GM18519 (cell line): Measurements from ENCODE around the gene FAP.
A peak's percentile ranks its signal among the peaks of the same experiment; 100 is the strongest.

ENCODE experiments used
- ATAC-seq: cut with Tn5 transposase; IDR thresholded peaks from one replicate; pipeline ENCODE4 v1.9.1; 2021; ENCODE audit warnings: mild to moderate bottlenecking, moderate library complexity; ENCODE audit not compliant: unreplicated experiment, low FRiP score

FAP gene

DNA sequence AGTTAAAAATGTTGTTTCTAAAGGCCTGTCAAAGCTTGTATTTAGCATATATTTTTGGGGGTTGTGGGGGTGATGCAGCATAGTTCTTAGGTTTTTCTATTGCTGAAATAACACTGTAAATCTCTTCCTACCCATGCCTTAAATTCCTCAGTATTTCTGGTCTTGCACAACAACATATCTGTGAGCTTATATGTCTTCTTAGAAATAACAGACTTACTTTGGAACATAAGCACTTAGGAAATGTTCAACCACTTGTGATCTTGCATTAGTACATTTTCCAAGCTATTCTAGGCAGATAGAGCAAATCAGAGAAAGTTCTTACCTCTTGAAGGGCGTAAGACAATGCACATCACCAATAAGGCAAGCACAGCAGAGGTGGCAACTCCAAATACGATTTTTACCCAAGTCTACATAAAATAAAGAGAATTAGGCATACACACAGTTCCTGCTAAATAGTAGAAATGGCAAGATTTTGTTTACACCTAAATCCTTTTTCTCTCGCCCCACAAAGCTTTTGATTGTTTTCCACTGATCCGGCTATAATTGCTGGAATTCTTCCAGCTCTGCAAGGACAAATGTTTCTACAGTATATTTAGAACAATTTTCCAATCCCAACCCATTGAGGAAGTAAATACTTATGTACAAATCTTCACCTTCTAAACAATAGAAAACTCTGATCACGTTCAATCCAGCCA is 512 bp downstream of the FAP start:
- ATAC-seq: no peak

DNA sequence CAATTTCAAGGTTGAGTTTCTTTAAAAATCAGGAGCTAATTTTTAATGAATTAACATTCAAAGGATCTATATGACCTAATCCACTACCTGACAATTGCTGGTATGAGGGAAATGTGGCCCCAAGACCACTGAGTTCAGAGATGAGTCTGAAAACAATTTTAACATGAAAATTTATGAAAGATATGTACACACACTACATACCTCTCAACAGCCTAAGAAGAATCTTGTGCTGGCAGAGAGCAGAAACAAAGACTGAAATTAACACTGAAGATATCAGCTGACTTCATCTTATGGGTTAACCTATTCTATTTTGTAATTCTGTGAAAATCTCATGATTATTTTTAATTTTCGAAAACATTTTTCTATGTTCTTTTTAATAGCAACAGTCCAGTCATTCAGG is 1.7 kb downstream of the FAP start:
- ATAC-seq: no peak

DNA sequence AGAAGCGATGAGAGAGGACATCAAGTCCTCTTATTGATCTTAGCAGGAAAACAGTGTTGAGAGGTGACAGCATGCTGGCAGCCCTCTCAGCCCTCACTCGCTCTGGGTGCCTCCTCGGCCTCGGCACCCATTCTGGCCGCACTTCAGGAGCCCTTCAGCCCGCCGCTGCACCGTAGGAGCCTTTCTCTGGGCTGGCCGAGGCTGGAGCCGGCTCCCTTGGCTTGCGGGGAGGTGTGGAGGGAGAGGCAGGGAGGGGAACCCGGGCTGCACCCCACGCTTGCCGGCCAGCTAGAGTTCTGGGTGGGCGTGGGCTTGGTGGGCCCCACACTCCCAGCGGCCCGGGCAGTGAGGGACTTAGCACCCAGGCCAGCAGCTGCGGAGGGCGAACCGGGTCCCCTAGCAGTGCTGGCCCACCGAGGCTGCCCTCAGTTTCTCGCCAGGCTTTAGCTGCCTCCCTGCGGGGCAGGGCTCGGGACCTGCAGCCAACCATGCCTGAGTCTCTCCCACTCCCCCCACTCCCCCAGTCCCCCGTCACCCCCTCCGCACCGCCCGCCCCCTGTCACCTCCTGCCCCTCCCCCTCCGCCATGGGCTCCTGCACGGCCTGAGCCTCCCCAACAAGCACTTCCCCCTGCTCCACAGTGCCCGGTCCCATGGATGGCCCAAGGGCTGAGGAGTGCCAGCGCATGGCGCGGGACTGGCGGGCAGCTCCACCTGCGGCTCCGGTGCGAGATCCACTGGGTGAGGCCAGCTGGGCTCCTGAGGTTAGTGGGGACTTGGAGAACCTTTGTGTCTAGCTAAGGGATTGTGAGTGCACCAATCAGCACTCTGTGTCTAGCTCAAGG is 8.4 kb downstream of the FAP start:
- ATAC-seq: no peak

DNA sequence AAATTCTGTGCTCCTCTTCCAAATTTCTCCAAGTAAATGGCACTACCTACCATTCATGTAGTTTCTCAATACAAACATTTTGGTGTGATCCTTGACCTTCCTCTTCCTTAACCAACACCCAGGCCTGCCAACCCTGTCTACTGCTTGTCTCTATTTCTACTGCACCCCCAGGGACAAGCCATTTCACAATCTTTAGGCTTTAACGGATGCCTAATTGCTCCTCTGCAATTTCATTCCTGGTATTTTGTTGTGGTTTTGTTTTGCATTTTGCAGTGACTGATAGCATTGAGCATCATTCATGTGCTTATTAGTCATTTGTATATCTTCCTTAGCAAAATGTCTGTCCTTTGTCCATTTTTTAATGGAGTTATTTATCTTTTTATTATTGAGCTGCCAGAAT is 10.0 kb downstream of the FAP start:
- ATAC-seq: no peak

DNA sequence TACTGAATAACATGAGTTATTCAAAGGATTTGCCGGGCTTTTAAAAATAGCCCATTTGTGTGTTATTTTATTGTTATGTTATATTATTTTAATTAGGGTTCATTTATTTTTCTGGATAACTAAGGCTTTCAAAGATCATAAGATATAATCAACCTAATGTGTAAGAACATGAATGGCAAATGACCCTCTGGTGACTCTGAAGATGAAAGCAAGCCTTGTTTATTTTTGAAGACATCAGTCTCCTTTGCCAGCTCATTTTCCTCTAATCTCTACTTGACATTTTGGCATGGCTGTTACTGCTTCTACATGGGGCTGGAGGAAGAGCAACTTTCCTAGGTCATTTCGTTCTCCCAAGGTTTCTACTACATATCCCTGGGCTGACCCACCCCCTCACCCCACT is 10.6 kb downstream of the FAP start:
- no peak for ATAC-seq

DNA sequence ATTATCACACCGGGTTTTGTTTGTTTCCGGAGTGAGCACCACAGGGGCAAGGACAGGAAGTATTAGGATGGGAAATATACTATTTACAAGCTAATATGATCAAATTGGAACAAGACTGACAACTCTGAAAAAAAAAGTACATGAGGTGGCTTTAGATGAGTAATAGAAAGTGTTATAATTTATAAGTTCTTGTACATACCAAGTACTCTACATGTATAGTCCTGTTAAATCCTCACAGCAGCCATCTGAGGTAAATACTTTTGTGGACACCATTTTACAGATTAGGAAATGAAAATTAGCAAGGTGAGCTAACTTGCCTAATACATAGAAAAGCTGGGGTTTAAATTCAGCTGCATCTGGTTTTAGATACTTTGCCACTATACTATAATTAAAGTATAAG is 11.2 kb downstream of the FAP start:
- no peak for ATAC-seq

DNA sequence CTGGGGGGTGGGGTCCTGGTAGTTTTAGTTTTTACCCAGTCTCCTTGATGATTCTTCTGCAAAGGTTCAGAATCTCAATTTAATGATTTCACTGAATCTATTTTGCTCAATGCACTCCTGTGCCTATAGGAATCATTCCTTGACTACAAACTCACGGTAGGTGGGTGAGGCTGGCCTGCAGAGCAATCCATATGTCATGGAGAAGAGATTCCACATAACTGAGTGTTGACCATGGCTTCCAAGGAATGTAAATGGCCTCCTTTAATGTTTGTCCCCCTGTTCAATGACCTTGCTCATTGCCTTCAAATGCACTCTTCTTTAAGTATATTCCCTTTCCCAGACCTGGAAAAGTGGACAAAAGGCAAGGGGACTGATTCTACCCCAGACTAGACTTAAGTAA is 12.5 kb downstream of the FAP start:
- no peak for ATAC-seq

DNA sequence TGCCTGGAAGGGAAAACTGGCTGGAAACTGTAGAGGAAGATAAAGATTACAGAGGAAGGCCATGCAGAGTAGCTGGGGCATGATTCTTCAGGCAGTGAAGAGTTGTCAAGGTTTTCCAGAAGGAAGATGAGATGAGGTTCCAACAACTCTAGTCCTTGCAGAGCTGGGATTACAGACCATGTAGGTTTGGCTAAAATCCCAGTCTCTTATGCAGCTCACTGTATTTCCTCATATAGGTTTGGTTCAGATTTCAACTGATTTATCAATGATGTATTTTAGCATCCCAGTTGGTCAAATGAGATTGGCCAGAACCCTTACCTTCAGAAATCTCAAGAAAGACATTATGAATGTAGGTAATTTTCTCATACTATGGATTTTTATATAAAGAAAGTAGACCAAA is 16.4 kb downstream of the FAP start:
- ATAC-seq: no peak

DNA sequence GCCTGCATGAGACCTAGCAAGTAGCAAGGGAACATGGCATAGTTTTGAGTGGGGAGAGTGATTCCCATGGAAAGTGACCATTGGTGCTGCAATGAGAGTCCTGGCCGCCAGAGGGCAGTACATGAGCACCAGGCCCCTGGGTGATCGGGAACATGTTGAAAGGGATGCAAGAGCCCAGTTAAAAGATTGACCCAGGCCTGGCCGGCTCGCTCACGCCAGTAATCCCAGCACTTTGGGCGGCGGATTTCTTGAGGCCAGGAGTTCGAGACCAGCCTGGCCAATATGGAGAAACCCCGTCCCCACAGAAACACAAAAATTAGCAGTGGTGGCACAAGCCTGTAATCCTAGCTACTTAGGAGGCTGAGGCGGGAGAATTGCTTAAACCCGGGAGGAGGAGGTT is 22.2 kb downstream of the FAP start:
- peak; percentile 66 for ATAC-seq

DNA sequence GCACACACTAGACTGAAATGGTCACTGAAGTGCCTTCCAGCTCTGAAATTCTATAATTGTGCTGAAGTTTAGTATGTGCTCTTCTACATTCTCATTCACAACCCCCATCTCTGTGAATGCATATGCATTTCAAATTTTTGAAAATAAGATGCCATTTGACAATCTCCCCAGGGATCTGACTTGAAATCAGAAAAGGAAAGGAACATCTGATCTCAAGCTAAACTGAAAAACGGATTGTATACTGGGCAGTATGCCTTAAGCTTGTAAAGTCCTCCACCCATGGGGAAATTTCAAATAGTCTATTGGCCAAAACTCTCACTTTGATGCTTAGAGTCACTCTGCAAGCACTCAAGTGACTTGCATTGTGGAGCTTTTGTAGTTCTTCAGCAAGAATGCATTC is 22.9 kb downstream of the FAP start:
- no peak for ATAC-seq

DNA sequence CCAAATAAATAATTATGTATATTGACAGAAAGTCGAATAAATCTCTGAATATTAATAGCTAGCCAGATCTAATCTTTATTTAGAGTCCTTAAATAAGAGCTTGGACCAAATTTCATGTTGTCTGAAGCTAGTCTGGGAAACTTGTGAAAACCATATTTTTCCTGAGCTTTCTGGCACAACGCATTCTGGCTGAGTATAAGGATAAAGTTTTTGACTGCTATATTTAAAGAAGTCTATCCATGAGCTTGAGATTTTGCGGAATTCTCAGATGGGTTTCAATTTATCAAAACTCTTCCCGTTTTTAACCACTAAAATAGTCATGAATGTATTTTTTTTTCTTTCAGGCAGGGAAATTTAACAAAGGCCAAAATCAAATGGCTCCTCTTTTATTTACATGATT is 23.8 kb downstream of the FAP start:
- no peak for ATAC-seq

DNA sequence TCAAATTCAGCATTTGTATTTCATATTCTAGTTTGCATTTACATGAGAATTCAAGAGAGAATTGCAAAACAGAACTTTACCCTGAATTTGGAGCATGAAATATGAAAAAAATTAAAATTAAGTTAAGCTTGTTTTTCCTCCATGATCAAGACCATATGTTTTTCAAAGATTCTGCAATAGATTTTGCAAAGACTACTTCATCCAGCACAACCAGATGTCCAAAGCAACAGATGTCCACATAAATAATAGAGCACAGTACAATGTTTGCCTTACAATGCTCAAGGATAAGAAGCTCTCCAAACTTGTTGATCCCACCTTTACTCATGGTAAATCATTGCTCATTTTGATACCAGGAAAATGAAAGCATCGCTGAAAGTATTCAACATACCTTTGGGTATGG is 25.6 kb downstream of the FAP start:
- no peak for ATAC-seq

DNA sequence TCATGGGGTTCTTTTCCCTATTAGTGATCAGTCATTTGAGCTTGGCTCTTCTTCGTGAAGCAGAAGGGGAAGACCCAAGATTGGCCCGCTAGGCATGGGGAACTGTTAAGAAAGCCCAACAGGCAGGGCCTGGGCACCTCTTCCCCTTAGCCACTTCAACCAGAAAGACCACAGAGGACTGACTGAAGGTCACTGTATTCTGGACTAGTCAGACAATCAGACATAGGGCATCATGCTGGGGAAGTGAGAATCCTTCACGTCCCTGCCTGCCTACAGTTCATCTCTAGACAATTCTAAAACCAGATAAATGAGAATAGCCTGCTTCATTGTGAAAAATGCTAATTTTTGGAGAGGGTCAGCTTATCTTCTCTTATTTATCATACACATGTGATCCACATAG is 28.1 kb downstream of the FAP start:
- ATAC-seq: no peak

DNA sequence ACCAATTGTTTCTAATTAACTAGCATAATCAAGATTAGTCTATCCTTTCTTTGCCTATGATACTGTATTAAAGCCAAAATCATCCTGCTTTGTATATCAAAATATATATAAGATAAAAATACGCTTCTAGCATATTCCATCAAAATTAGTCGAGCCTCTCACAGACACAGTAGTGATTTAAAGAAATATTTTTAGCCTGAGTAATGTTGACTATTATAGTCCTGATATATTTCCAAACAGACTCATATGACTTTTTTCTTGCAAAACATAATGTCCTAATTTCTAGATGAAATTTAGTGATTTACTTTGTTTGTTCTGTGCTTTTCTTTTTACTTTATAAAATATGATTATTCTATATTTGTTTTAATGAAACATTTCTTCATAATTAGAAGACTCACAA is 30.9 kb downstream of the FAP start:
- ATAC-seq: no peak

DNA sequence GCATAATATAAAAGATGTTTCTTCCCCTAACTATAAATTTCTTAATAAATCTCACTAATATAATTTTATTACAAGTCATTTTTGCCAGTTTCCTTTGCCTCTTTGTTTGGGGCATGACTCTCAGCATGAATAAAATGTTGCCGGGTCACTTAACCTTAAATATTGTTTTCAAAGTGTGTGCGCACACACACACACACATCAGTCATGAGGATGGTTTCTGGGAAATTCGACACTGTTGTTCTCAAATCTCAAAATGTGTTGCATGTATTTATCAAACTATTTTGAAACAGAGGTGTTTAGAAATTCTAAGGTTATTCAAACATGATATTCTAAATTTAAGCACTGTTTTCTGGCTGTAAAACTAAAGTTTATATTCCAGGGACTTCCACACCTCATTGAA is 31.5 kb downstream of the FAP start:
- ATAC-seq: no peak

DNA sequence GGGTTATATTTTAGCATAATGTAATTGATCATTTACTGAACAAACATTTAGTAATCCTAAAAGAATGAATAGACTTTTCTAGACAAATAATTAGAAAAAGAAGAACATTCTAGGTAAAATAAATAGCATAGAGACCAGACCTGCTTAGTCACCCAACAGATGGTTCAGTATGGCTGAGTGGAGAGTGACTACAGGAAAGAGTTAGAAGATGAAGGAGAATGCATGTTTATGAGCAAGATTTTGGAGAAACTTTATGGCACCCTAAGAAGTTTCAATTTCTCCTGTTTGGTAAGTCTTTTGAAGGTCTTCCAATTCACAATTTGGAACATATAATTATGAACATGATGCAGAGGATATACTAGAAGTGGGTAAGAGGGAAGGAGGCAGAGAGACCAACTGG is 32.9 kb downstream of the FAP start:
- ATAC-seq: no peak

DNA sequence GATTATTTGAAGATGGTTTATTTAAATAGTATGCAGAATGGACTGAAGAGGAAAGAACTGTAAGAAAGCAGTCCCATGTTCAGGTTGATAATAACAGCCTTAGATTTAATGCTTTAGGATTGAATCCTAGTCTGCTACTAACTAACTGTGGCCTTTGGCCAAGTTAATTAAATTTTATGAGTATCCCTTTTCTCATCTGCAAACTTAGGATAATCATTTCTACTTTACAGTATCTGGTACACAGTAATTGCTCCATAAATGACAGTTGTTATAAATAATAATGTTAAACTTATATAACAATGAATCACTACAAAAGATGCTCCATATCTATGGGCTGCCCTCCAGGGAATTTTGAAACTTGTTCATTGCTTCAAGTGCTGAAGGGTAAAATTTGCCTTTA is 41.0 kb downstream of the FAP start:
- ATAC-seq: no peak

DNA sequence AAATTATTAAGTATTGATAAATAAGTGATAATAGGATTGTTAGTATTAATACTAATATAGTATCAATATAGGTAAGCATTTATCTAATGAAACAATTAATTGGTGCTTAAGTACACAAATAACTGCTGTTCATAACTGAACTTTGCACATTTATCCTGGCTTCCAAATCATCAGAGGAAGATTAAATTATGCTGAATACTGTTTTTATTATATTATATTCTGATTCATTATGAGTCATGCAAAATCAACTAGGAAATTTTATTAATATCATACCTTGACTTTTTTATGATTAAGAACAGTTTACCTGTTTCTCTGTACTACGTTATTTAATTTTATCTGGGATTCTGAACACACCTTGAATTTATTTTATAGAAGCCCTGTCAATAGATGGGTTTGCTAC is 42.6 kb downstream of the FAP start:
- ATAC-seq: no peak

DNA sequence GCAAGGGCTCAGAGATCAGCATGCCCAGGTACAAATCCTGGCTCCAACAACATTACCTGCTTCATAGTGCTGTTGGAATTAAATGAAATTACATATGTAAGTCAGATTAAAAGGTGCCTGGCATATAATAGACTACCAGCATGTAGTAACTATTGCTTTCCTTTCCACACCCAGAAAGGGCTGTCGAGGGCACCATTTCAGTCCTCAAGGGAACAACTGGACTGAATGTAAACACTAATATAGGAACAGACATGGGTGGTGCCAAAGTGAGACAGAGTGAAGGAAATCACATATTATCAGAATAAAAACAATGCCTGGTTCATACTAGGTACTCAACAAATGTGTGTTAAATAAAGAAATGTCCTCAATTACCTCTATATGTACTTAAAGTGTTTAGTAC is 43.3 kb downstream of the FAP start:
- ATAC-seq: no peak

DNA sequence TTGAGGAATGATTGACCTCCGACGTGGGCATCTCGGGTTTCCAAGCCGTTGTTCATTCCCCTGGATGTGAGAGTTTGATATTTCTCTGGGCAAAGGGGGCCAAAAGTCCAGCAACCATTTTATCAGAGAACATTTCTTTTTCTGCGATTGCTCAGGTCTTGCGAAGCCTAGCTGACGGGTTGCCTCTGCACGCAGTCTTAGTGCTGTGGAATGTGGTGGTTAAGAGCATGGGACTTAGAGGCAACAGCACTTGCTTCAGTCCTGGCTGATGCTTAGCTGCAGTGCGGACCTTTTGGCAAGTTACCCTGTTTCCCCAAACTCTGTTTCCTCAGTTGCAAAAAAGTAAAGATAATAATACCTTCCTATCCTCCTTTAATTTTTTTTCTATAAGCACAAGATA is 45.0 kb downstream of the FAP start:
- ATAC-seq: no peak

DNA sequence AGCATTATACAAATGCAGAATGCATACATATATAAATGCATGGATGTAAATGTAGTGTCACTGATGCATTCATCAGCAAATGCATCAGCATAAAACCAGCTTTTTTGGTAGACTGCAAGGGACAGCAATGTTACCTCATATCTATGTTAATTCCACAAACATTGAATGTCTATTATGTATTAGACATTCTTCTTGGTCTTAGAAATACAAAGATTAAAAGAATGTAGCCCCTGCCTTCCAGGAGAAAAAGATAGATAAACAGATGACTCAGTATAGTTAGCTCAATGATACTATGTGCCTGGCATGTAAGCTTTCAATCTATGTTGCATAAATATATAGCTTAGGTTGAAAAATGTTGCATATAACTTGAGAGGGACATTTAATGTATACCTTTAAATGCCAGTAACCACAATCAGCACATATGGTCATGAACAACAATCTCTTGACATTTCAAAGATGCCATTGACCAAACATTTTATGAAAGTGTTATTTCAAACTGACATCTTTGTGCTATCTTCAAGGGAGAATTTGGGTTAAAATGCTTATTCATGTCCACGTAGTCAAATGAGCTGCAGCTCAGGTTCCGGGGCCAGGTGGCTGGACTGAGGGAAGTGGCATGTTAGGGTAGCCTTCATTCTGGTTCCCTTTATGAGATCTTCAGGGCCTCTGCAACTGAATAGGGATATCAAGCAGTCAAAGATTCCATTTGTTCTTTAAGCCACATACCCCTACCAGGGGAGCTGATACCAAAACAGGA is 46.0 kb downstream of the FAP start:
- ATAC-seq: no peak

DNA sequence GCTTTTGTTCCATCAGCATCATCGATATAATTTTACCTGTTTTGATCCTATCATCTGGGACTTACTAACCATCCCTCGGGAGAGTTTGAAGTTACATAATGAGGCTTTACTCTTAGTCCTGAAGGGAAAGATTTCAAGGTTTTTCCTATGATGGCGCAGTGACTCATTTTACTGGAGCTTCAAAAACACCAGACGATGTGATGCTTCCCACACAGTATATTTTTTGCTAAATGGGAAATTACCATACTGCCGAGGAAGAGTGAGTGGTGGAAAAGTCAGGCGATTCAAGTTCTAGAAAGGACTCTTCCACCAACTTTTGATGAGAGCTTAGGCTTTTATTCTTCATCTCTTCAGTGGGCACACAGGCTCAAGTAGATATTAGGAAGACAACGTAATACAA is 46.6 kb downstream of the FAP start:
- no peak for ATAC-seq
